KMS-11 (cell line): ENCODE measurements around the gene PLEKHM3.

Experiments used
- H2AFZ ChIP-seq: fragments of 200-600 bp; sonication (generic); 2 replicates; pipeline ENCODE4 v1.6.1; 2016; ENCODE audit warnings: antibody characterized with exemption, mixed run types, low read depth
- H3K27ac ChIP-seq: fragments of 200-600 bp; sonication (generic); 2 replicates; pipeline ENCODE4 v1.6.1; 2016; ENCODE audit warnings: mild to moderate bottlenecking, mixed run types
- H3K27me3 ChIP-seq: fragments of 200-600 bp; sonication (generic); 2 replicates; pipeline ENCODE4 v1.6.1; 2017; ENCODE audit warnings: mild to moderate bottlenecking, low read depth, mixed run types, moderate library complexity; ENCODE audit not compliant: insufficient read depth
- H3K36me3 ChIP-seq: fragments of 200-600 bp; sonication (generic); 2 replicates; pipeline ENCODE4 v1.6.1; 2017; ENCODE audit warnings: mild to moderate bottlenecking, mixed run types; ENCODE audit not compliant: insufficient read depth
- H3K4me1 ChIP-seq: fragments of 200-600 bp; sonication (generic); 2 replicates; pipeline ENCODE4 v1.6.1; 2016; ENCODE audit warnings: mild to moderate bottlenecking, low read depth, mixed run types; ENCODE audit not compliant: poor library complexity, severe bottlenecking
- H3K4me2 ChIP-seq: fragments of 200-600 bp; sonication (generic); 2 replicates; pipeline ENCODE4 v1.7.0; 2016; ENCODE audit warnings: mild to moderate bottlenecking, mixed run types
- H3K4me3 ChIP-seq: fragments of 200-600 bp; sonication (generic); IDR thresholded peaks from 2 replicates; pipeline ENCODE4 v1.6.1; 2017; ENCODE audit warnings: low read depth, low read length, mixed read lengths; ENCODE audit not compliant: insufficient read depth
- H3K79me2 ChIP-seq: fragments of 200-600 bp; sonication (generic); 2 replicates; pipeline ENCODE4 v1.6.1; 2016; ENCODE audit warnings: low read depth, mixed run types; ENCODE audit not compliant: insufficient read depth
- H3K9ac ChIP-seq: fragments of 200-600 bp; sonication (generic); 2 replicates; pipeline ENCODE4 v1.6.1; 2016; ENCODE audit warnings: mild to moderate bottlenecking, mixed run types
- H4K20me1 ChIP-seq: fragments of 200-600 bp; sonication (generic); 2 replicates; pipeline ENCODE4 v1.6.1; 2016; ENCODE audit warnings: mild to moderate bottlenecking, mixed run types; ENCODE audit not compliant: insufficient read depth
- TF ChIP-seq, protein P1 (sequence below): fragments of 200-600 bp; sonication (generic); conservative IDR thresholded peaks from 2 replicates; pipeline ENCODE4 v1.6.1; 2017; ENCODE audit warnings: low read depth, mild to moderate bottlenecking, antibody characterized with exemption, low read length, moderate library complexity, mixed read lengths

Gene PLEKHM3

DNA sequence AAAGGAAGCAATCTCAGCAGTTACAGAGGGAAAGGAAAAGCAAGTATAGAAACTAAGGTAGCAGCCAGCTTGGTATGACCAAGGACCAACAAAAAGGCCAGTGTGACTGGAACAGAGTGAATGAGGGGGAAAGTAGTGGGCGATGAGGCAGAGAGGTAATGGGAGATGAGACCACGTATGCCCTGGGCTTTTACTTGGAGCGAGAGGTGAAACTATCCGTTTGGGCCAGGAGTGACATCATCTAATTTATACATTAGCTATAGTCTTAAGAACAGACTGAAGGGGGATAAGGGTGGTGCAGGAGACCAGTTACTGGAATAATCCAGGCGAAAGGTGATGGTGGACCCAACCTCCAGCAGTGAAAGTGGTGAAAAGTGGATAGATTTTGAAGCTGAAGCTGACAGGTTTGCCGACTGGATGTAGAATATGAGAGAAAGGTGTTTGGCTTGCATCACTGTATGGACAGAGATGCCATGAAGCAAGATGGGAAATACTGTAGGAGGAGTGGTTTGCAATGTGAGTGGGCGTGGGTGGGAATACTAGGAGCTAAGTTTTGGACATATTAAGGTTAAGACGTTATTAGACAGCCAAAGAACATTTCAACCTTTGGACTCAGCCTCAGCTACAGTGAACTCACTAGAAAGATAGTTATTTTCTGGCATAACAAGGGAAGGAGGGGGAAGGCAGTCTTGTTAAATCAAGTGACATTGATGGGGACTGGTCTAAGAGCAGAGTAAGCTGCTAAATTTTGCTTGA is 106.0 kb downstream of the PLEKHM3 start:
- Histone ChIP-seq H2AFZ (no peak overlapping the region), H3K4me3 (no peak overlapping the region), H3K79me2 (no peaks in the 10 kb centered on the region), H3K27ac (no peak overlapping the region), H3K27me3 (no peaks in the 10 kb centered on the region), H3K36me3 (no peaks in the 10 kb centered on the region), H3K9ac (no peak overlapping the region), H4K20me1 (no peaks in the 10 kb centered on the region), H3K4me1 (no peaks in the 10 kb centered on the region), H3K4me2 (no peak overlapping the region)
- TF ChIP-seq, protein P1, sequence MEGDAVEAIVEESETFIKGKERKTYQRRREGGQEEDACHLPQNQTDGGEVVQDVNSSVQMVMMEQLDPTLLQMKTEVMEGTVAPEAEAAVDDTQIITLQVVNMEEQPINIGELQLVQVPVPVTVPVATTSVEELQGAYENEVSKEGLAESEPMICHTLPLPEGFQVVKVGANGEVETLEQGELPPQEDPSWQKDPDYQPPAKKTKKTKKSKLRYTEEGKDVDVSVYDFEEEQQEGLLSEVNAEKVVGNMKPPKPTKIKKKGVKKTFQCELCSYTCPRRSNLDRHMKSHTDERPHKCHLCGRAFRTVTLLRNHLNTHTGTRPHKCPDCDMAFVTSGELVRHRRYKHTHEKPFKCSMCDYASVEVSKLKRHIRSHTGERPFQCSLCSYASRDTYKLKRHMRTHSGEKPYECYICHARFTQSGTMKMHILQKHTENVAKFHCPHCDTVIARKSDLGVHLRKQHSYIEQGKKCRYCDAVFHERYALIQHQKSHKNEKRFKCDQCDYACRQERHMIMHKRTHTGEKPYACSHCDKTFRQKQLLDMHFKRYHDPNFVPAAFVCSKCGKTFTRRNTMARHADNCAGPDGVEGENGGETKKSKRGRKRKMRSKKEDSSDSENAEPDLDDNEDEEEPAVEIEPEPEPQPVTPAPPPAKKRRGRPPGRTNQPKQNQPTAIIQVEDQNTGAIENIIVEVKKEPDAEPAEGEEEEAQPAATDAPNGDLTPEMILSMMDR: no peak

DNA sequence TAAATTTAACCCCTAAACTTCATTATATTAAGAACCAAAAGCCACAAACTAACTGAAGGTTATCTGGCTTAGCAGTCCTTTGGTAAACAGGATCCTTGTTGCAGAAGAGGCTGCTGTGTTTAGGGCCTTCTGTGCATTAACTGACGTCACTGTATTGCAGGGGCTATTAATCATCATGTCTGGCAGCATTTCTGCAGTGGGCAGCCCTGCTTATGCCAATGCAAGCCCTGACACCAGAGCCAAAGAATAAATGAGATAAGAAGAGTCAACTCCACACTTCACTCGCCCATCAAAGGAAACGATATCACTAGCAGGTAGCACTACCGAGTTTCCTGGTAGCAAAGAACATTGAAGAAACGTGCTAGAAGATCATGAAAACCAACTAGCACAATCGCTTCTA is 110.6 kb downstream of the PLEKHM3 start:
- H3K27me3 ChIP-seq: no peaks in the 10 kb centered on the region
- H3K4me2 ChIP-seq: no peak overlapping the region
- H3K36me3 ChIP-seq: no peaks in the 10 kb centered on the region
- H2AFZ ChIP-seq: no peak overlapping the region
- TF ChIP-seq, protein P1: no peak
- H3K79me2 ChIP-seq: no peaks in the 10 kb centered on the region
- no peaks in the 10 kb centered on the region for H4K20me1 ChIP-seq
- no peaks in the 10 kb centered on the region for H3K4me1 ChIP-seq
- H3K4me3 ChIP-seq: no peak overlapping the region
- H3K27ac ChIP-seq: no peak overlapping the region
- no peak overlapping the region for H3K9ac ChIP-seq

DNA sequence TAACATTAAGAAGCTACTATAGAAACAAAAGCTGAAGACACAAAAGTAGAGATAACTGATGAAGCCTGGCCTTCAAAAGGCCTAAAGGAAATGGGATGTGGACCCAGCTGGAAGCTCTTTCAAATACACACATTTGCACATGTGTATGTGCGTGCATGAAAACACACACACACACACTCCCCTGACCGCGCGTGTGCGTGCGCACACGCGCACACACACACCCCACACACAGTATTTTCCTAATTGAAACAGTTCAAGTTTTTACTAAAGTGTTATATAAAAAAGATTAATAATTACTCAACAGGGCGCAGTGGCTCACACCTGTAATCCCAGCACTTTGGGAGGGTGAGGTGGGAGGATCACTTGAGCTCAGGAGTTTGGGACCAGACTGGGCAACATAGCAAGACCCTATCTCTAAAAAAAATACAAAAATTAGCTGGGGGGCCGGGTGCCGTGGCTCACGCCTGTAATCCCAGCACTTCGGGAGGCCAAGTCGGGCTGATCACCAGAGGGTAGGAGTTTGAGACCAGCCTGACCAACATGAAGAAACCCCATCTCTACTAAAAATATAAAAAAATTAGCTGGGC is 111.5 kb downstream of the PLEKHM3 start:
- no peaks in the 10 kb centered on the region for H3K4me1 ChIP-seq
- no peaks in the 10 kb centered on the region for H3K27me3 ChIP-seq
- no peak overlapping the region for H3K4me2 ChIP-seq
- no peak overlapping the region for H3K27ac ChIP-seq
- H3K9ac ChIP-seq: no peak overlapping the region
- no peaks in the 10 kb centered on the region for H3K79me2 ChIP-seq
- TF ChIP-seq, protein P1: no peak
- no peak overlapping the region for H2AFZ ChIP-seq
- no peaks in the 10 kb centered on the region for H4K20me1 ChIP-seq
- no peaks in the 10 kb centered on the region for H3K36me3 ChIP-seq
- no peak overlapping the region for H3K4me3 ChIP-seq

DNA sequence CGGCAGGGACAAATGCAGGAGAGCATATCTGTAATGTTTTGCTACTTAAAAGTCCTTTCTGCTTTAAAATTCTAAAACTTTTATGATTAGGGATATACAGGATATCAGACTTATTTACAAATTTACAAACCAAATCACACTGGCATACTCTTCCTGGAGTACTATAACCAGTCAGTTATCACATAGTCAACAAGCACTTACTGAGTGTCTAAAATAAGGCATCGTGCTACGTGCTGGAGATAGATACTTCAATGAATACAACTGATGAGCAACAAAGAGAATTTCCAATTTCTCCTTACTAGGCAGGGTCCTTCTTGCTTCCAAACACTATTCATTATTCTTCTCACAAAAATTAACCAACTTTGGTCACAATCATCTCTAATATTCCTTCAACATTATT is 113.5 kb downstream of the PLEKHM3 start:
- Histone ChIP-seq H3K27ac (no peak overlapping the region), H3K4me1 (no peaks in the 10 kb centered on the region), H3K27me3 (no peaks in the 10 kb centered on the region), H3K4me2 (no peak overlapping the region), H4K20me1 (no peaks in the 10 kb centered on the region), H3K36me3 (no peaks in the 10 kb centered on the region), H3K79me2 (no peaks in the 10 kb centered on the region), H3K9ac (no peak overlapping the region), H3K4me3 (no peak overlapping the region), H2AFZ (no peak overlapping the region)
- TF ChIP-seq, protein P1: no peak
